ENCODE measurements around the gene TMEM52. TPM values are rescaled to one million over a fixed set of nuclear protein-coding genes. Genes with fewer than 3 reads are reported as not detected.
"Not testable (repeated sequence)": the region's sequence is repeated elsewhere in the genome, so short reads cannot be mapped to it uniquely, and the experiment has no call there.

Gene TMEM52
- total RNA-seq, 2 donors from 2014 or later: 7.8 to 43.3 TPM

- no peaks in the 10 kb centered on the region for H3K9me3 ChIP-seq
- 68% methylated on average over 16 of the region's 16 CpGs for WGBS
- no peak for DNase-seq (ENCODE audit: low spot score)
- TF ChIP-seq POLR2A (IDR thresholded peaks at IDR 0.05) (no peak), CTCF (IDR thresholded peaks at IDR 0.05) (no peak), POLR2AphosphoS5 (IDR thresholded peaks at IDR 0.05) (no peak)
- H3K27ac ChIP-seq: no peak overlapping the region
- H3K36me3 ChIP-seq: no peaks in the 10 kb centered on the region
- intact Hi-C loops (cut with DNase I): no loop called here
- no peaks in the 10 kb centered on the region for H3K27me3 ChIP-seq (replicated peaks; ENCODE audit: insufficient read depth)
- no peak overlapping the region for H3K4me3 ChIP-seq
- H3K4me1 ChIP-seq (replicated peaks): no peaks in the 10 kb centered on the region
Measured at GRCh38 chr1:1937549-1938275, 18.6 kb upstream of the TMEM52 start.

- DNase-seq (ENCODE audit: low spot score): no peak
Measured at GRCh38 chr1:1937061-1937460, 18.0 kb upstream of the TMEM52 start.

GRCh38 chr1:1934848-1935247 lies 15.8 kb upstream of the TMEM52 start:
- 81% methylated on average over 4 of the region's 21 CpGs for WGBS
- H3K9me3 ChIP-seq; DNase-seq (ENCODE audit: low spot score); H3K27ac ChIP-seq; H3K4me1 ChIP-seq (replicated peaks); H3K27me3 ChIP-seq (replicated peaks; ENCODE audit: insufficient read depth); intact Hi-C loops (cut with DNase I); H3K4me3 ChIP-seq; H3K36me3 ChIP-seq: not testable (repeated sequence)

More at GRCh38 chr1:1937061-1937460, 18.0 kb upstream of the TMEM52 start:
- TF ChIP-seq POLR2A (IDR thresholded peaks at IDR 0.05) (no peak), CTCF (IDR thresholded peaks at IDR 0.05) (no peak), POLR2AphosphoS5 (IDR thresholded peaks at IDR 0.05) (no peak)
- no peak overlapping the region for H3K27ac ChIP-seq
- H3K4me1 ChIP-seq (replicated peaks): no peaks in the 10 kb centered on the region
- H3K9me3 ChIP-seq: no peaks in the 10 kb centered on the region
- H3K36me3 ChIP-seq: no peaks in the 10 kb centered on the region
- WGBS: 43% methylated on average over 15 of the region's 15 CpGs
- H3K27me3 ChIP-seq (replicated peaks; ENCODE audit: insufficient read depth): no peaks in the 10 kb centered on the region
- H3K4me3 ChIP-seq: no peak overlapping the region
- intact Hi-C loops (cut with DNase I): no loop called here

GRCh38 chr1:1929639-1930545 lies 10.8 kb upstream of the TMEM52 start:
- DNase-seq (ENCODE audit: low spot score): no peak
- no peaks in the 10 kb centered on the region for H3K36me3 ChIP-seq
- intact Hi-C loops (cut with DNase I): no loop called here
- TF ChIP-seq POLR2AphosphoS5 (IDR thresholded peaks at IDR 0.05) (no peak), CTCF (IDR thresholded peaks at IDR 0.05) (no peak), POLR2A (IDR thresholded peaks at IDR 0.05) (no peak)
- H3K4me3 ChIP-seq: no peak overlapping the region
- no peaks in the 10 kb centered on the region for H3K27me3 ChIP-seq (replicated peaks; ENCODE audit: insufficient read depth)
- H3K4me1 ChIP-seq (replicated peaks): no peaks in the 10 kb centered on the region
- 84% methylated on average over 38 of the region's 38 CpGs for WGBS
- no peak overlapping the region for H3K27ac ChIP-seq
- H3K9me3 ChIP-seq: no peaks in the 10 kb centered on the region

- intact Hi-C loops (cut with DNase I): no loop called here
- no peaks in the 10 kb centered on the region for H3K36me3 ChIP-seq
- 71% methylated on average over 9 of the region's 10 CpGs for WGBS
- H3K27me3 ChIP-seq (replicated peaks; ENCODE audit: insufficient read depth): no peaks in the 10 kb centered on the region
- no peak overlapping the region for H3K27ac ChIP-seq
- no peak for TF ChIP-seq POLR2A (IDR thresholded peaks at IDR 0.05)
- TF ChIP-seq CTCF (IDR thresholded peaks at IDR 0.05): no peak
- TF ChIP-seq POLR2AphosphoS5 (IDR thresholded peaks at IDR 0.05): no peak
- no peak overlapping the region for H3K4me3 ChIP-seq
- no peaks in the 10 kb centered on the region for H3K4me1 ChIP-seq (replicated peaks)
- DNase-seq (ENCODE audit: low spot score): no peak
- no peaks in the 10 kb centered on the region for H3K9me3 ChIP-seq
Measured at GRCh38 chr1:1929102-1929638, 10.1 kb upstream of the TMEM52 start.

All from prostate gland (tissue), 2 donors.